ENCODE data around the gene C1QTNF8.

GRCh38 chr16:1117926-1118325, 21.9 kb upstream of the C1QTNF8 start:
- TF ChIP-seq CTCF (IDR thresholded peaks at IDR 0.05) (no peak), POLR2A (IDR thresholded peaks at IDR 0.05) (no peak), EP300 (IDR thresholded peaks at IDR 0.05) (no peak)
